ENCODE measurements around the gene PIP. TPM values are rescaled to one million over a fixed set of nuclear protein-coding genes. Genes with fewer than 3 reads are reported as not detected.
"Not testable (repeated sequence)": the region's sequence is repeated elsewhere in the genome, so short reads cannot be mapped to it uniquely, and the experiment has no call there.

PIP gene, protein sequence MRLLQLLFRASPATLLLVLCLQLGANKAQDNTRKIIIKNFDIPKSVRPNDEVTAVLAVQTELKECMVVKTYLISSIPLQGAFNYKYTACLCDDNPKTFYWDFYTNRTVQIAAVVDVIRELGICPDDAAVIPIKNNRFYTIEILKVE
- not detected for total RNA-seq

DNA sequence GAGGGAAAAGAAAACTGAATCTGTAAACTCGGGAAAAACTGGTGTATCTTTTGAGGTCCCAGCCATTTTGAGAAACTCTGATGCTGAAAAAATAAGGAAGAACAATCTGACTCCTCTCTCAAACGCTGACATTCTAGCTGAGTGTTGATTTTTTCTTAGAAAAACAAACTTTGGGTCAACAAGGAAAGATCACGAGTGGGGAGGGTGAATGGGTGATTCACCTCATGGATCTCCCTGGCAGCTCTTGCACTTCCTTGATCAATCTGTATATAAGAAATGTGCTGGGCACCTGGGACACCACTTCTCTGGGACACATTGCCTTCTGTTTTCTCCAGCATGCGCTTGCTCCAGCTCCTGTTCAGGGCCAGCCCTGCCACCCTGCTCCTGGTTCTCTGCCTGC, at the start of gene PIP:
PIP (plus strand) TSS at position 297 of the 400 bp plus-strand sequence; CDS start at position 337, 40 bp downstream.
- no peak for DNase-seq

DNA sequence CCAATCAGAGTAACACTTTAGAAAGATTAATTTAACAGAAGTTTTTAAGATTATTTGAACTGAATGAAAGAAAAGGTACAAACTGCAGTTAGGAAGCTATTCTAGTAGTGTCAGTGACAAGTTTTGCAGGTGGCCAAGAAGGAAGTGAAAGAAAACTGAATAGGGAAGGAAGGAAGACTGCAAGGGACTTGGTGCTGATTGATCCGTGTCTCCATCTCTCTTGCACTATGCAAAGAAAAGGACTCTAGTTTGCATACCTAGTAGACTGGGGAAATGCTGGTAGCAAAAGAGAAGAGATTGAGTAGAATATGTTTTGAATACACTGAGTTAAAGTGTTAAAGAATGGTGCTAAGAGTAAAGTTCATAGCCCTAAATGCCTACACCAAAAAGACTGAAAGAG, 46.8 kb upstream of the PIP start:
- DNase-seq, result no peak

DNA sequence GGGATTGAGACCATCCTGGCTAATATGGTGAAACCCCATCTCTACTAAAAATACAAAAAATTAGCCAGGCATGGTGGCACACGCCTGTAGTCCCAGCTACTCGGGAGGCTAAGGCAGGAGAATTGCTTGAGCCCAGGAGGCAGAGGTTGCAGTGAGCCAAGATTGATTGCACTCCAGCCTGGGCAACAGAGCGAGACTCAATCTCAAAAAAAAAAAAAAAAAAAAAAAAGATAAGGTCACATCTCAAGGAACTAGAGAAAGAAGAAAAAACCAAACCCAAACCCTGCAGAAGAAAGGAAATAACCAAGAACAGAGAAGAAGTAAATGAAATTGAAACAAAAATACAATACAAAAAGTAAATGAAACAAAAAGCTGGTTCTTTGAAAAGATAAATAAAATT, 46.3 kb upstream of the PIP start:
- DNase-seq, result not testable (repeated sequence)

DNA sequence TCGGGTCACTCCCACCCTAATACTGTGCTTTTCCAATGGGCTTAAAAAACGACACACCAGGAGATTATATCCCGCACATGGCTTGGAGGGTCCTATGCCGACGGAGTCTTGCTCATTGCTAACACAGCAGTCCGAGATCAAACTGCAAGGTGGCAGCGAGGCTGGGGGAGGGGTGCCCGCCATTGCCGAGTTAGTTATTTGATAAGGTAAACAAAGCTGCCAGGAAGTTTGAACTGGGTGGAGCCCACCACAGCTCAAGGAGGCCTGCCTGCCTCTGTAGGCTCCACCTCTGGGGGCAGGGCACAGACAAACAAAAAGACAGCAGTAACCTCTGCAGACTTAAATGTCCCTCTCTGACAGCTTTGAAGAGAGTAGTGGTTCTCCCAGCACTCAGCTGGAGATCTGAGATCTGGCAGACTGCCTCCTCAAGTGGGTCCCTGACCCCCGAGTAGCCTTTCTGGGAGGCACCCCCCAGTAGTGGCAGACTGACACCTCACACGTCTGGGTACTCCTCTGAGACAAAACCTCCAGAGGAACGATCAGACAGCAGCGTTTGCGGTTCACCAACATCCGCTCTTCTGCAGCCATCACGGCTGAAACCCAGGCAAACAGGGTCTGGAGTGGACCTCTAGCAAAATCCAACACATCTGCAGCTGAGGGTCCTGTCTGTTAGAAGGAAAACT, 43.2 kb upstream of the PIP start:
- DNase-seq, result not testable (repeated sequence)

DNA sequence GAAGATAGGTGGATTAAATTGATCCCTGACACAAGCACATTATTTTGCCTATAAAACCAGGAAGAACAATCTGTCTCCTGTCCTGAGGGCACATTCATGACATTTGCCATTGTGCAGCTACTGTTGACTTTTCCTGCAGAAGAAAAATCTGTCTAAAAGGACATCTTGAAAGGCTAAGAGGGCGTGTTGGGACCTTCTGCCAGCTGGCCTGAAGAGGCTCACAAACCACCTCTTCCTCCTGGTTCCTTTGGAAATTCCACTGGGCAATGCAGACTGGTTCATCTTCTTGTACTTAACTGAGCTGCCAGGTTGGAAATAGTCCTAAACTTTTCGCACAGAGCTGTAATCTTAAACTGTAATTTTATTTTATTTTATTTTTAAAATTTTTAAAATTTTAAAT, 35.7 kb upstream of the PIP start:
- DNase-seq, result no peak

DNA sequence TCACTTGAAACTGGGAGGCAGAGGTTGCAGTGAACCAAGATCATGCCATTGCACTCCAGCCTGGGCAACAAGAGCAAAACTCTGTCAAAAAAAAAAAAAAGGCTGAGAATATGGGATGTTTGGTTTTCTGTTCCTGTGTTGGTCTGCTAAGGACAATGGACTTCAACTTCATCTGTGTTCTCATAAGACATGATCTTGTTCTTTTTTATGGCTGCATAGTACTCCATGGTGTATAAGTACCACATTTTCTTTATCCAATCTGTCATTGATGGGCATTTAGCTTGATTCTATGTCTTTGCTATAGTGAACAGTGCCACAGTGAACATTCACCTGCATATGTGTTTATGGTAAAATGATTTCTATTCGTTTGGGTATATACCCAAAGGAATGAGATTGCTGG, 32.3 kb upstream of the PIP start:
- not testable (repeated sequence) for DNase-seq

DNA sequence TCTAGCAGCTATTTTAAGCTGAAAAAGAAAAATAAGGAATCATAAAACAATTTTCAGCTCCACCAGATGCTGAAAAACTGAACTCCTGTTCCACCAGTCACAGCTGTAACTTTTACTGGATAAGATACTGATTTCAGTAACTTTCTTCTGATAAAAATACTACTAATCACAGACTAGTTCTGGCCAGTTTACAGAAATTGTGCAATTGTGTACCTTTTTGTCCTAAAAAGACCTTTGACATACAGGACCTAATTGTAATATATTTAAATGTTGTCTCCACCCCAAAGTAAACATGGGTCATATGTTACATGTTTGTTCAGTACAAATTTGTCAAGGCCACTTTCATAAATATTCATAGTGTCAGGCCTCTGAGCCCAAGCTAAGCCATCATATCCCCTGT, 27.1 kb upstream of the PIP start:
- DNase-seq, result no peak

DNA sequence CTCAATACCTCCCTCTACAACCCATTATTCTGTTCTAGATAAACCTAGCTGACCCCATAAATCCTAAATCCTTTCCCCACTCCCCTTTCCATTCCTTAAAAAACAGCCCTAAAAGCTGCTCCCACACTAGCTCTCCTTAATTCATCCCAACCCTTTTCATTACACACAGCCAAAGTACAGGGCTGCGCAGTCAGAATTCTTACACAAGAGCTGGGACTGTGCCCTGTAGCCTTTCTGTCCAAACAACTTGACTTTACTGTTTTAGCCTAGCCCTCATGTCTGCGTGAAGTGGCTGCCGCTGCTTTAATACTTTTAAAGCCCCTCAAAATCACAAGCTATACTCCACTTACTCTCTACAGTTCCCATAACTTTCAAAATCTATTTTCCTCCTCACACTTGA, 23.9 kb upstream of the PIP start:
- DNase-seq, result not testable (repeated sequence)

DNA sequence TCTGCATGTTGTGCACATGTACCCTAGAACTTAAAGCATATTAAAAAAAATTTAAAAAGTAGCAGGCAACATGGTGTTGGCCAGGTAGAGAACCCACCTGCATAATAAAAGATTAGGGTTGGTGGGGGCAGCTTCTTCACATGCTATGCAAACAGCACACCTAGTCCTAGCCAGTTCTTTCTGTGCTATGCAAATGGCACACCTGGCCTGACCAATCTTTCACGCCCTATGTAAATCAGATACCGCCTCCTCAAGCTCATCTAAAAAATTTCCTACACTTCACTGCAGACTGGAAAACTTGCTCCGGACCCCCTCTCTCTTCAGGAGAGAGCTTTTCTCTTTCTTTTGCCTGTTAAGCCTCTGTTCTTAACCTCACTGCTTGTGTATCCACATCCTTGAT, 14.5 kb upstream of the PIP start:
- DNase-seq, result no peak

DNA sequence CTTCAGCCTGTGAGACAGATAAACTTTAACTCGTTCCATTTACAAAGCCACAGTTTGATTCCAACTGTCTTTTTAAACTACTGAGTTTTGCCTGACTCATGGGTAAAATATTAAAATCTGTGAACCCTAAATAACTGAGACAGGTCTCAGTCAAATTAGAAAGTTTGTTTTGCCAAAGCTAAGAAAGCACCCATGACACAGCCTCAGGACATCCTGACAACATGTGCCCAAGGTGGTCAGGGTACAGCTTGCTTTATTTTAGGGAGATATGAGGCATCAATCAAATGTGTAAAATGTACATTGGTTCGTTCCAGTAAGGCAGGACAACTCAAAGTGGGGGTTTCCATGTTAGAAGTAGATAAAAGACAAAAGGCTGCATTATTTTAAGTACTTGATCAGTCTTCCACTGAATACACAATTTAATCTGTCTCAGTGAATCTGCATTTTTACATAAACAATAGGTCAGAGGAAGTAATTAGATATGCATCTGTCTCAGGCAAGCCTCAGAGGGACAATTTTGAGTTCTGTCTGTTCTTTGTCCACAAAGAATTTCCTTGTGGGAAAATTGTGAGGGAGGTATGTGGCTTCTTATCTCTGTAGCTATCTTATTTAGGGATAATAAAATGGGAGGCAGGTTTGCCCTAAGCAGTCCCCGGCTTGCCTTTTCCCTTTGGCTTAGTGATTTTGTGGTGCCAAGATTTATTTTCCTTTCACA, 11.0 kb upstream of the PIP start:
- DNase-seq, result no peak

DNA sequence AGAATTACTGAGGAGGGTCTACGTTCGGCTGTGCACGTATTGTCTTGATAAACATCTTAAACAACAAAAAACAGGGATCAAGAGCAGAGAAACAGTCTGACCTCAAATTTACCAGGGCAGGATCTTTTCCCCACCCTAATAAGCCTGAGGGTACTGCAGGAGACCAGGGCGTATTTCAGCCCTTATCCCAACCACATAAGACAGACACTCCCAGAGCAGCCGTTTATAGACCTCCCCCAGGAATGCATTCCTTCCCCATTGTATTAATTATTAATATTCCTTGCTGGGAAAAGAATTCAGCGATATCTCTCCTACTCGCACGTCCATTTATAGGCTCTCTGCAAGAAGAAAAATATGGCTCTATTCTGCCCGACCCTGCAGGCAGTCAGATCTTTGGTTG, 8.6 kb upstream of the PIP start:
- not testable (repeated sequence) for DNase-seq

DNA sequence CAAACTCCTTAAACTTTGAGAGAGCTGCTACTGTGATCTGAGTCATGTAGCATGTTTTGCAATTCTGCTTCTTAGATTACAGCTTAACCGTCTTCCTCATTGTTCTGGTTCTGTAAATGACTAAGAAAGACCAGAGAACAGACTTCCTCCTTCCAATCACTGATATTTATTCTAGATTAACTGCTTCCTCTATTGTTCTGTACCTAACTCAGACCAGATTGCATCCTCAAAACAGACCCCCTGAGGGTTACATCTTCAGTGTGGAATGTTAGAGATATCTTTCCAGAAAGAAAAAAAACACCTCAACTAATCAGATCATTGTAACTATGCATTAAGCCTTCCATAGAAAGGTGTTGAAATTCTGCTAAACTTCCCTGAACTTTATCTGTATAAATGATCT, 5.7 kb upstream of the PIP start:
- DNase-seq, result no peak

DNA sequence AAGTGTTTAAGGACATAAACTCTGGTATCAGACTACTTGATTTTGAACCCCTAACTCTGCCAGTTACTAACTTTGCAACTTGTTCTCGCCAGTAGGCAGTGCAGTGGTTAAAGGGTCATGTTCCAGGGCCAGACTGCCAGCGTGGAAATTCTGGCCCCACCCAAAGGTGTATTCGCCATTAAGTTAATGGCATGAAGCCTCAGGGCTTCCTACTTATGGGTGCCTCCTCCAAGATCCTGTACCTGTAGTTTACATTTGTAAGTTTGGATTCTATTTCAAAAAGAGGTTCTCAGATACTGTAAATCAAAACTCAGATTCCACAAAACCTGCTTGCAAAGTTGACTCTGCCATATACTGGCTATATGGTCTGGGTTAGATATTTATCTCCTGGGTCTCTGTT, 2.8 kb upstream of the PIP start:
- no peak for DNase-seq

DNA sequence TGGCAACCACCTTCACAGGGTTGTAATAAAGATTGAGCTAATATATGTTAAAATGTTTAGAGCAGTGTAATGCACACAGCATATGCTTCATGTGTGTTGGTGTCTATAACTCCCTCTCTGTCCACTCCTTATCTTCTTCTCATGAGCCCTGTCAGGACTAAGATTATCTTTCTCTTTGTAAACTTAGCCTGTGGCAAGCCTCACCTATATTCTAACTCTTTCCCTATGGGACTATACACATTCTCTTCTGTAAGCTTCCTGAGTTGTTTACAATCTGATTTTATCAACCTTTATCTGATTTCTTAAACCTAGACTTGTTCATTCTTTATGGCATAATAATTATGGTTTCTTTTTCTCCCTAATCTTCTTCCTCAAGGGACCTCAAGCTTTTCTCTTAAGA, 2.4 kb upstream of the PIP start:
- DNase-seq, result no peak

DNA sequence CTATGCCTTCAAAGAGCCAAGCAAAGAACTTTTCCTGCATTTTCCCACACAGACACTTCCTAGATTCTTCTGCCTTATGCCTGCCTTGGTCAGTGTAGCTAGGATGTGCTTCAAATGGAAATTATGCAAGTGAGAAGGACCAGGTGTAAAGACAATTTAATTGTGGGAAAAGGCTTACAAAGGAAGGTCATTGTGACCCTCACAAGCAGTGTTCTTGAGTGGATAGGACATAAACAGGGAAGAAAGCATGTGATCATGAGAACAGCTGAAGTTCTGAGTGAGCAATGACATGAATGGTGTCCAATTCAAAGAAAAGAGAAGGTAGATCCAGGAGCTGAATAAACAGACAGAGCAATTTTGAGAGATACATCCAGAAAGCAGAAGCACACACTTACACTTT, 1.3 kb upstream of the PIP start:
- no peak for DNase-seq

DNA sequence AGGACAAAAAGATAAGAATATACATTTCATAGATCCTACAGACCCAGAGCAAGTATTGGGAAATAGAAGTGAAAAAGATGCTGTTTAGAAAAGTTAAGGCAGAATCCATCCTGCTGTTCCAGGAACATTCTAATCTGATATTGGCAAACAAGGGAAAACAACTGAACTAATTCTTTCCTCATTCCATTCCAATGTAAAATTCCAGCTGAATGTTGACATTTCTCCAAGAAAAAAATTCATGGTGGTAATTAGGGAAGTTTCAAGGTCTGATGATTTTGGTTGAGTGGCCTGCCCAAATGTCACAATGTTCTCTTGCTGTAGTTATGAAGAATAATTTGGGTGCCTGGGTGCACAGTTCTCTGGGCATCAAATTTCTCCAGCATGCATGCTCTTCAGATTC, 15.2 kb downstream of the PIP start:
- DNase-seq, result no peak

DNA sequence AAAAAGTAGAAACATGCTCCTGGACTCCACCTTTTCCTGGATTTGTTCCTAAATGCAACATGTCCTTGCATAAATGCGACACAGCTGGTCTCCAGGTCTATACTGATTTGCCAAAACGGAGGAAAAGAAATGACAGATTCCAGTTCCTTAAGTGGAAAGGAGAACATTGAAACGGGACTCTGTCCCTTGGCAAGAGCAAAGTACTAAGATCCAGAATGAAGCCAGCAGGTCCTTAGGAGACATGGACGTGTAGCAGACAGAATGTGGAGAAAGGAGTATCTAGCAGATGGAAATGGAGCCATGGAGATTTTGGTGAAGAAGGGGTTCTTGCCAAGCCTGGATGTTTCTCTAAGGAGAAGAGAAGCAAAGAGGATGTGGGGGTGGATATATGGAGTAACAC, 16.2 kb downstream of the PIP start:
- DNase-seq, result no peak

DNA sequence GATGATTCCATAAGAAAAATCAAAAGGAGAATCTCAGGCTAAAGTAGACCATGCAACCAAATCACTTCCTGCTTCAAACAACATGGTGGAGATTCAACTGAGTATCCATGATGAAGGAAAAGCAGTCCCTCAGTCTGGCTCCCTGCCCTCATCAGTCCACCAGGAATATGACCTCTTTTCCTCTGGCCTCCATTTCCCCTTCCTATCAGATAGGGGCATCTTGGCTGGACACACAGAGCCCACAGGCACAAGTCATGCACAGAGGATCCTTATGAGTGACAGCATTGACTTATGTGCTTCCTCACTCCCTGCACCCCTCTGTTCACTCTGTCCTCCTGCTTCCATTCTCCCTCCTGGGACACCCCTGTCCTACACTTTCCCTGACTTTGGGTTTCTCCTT, 16.8 kb downstream of the PIP start:
- DNase-seq, result no peak

DNA sequence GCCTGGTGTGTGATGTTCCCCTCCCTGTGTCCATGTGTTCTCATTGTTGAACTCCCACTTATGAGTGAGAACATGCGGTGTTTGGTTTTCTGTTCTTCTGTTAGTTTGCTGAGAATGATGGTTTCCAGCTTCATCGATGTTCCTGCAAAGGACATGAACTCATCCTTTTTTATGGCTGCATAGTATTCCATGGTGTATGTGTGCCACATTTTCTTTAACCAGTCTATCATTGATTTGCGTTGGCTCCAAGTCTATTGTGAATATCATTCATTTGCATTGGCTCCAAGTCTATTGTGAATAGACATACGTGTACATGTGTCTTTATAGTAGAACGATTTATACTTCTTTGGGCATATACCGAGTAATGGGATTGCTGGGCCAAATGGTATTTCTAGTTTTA, 18.8 kb downstream of the PIP start:
- DNase-seq, result not testable (repeated sequence)

DNA sequence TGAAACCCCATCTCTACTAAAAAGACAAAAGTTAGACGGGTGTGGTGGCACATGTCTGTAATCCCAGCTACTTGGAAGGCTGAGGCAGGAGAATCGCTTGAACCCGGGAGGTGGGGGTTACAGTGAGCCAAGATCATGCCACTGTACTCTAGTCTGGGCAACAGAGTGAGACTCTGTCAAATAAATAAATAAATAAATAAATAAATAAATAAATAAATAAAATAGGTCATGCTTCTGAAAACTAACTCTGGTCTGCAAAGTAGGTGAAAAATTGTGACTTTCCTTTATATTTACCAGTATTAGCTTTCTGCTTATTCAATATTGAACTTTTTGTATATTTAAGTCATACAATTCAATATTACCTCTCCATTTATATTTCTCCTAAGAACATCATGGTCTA, 26.7 kb downstream of the PIP start:
- not testable (repeated sequence) for DNase-seq

DNA sequence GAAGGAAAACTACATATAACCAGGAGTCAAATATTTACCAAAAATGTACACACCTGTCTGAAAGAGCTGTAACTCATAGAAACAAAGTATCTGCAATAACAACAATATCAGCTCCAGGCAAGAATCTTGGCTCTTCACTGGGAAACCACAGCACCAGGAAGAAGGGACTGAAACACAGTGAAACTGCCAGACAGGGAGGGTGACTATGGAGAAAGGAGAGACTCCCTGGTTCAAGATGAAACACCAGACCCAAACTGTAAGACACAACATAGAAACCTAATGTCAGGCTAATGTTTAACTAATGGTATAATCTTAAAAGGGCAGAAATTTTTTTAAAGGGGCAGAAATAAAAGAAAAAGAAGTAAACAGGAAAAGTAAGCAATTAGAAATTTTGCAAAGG, 39.8 kb downstream of the PIP start:
- no peak for DNase-seq

DNA sequence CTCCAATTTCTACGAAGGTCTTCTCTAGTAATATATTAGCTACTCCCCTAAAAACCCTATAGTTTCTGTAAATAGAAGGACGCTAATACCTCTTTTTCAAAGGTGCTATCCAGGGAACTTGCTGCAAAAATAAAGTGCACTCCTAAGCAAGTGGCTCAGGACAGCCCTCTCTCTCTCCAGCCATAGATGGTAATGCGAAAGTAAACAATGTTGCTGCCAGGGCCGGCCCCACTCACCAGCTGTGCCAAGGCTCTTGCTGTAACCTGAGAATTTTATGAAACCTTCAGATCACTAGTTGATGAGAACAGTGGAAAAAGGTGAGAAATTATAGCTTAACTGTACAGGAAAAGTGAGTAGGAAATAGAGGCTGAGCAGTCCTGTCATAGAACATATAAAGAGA, 40.5 kb downstream of the PIP start:
- no peak for DNase-seq

DNA sequence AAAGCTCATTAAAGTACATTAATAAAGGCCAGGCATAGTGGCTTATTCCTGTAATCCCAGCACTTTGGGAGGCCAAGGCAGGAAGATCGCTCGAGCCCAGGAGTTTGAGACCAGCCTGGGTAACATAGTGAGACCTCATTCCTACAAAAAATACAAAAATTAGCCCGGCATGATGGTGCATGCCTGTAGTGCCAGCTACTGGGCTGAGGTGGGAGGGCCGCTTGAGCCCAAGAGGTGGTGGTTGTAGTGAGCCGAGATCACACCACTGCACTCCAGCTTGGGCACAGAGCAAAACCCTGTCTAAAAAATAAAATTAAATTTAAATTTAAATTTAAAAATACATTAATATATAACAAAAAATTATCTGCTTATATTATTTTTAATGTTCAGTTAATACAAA, 44.3 kb downstream of the PIP start:
- no peak for DNase-seq
